Mesendoderm (in vitro differentiated cells): ENCODE data around the gene ENG.

Experiments
- DNase-seq: peaks from one replicate; pipeline ENCODE4 v3.0.0; 2013
- H2AK5ac ChIP-seq: 2 replicates; pipeline ENCODE4 v1.6.1; 2013; ENCODE audit warnings: low read length, inconsistent platforms
- H2BK120ac ChIP-seq: 2 replicates; pipeline ENCODE4 v1.6.1; 2013; ENCODE audit warnings: low read depth, mild to moderate bottlenecking, low read length, moderate library complexity, mixed read lengths
- H2BK15ac ChIP-seq: replicated peaks from 2 replicates; pipeline ENCODE4 v1.6.1; 2013; ENCODE audit warnings: low read depth, mild to moderate bottlenecking, moderate library complexity
- H2BK5ac ChIP-seq: 2 replicates; pipeline ENCODE4 v1.6.1; 2013; ENCODE audit warnings: low read length, inconsistent platforms
- H3K18ac ChIP-seq: 2 replicates; pipeline ENCODE4 v1.6.1; 2013; ENCODE audit warnings: mild to moderate bottlenecking, low read length, mixed read lengths
- H3K23ac ChIP-seq: one replicate; pipeline ENCODE4 v1.6.1; 2013; ENCODE audit warnings: low read length
- H3K27ac ChIP-seq: 2 replicates; pipeline ENCODE4 v1.5.1; 2013; ENCODE audit warnings: low read depth, mild to moderate bottlenecking, inconsistent platforms, low read length, moderate library complexity
- H3K27me3 ChIP-seq: 2 replicates; pipeline ENCODE4 v1.6.1; 2013; ENCODE audit warnings: low read length, control low read depth, mild to moderate bottlenecking, inconsistent platforms; ENCODE audit not compliant: insufficient read depth, poor library complexity
- H3K36me3 ChIP-seq: 2 replicates; pipeline ENCODE4 v1.6.1; 2013; ENCODE audit warnings: low read length, inconsistent platforms; ENCODE audit not compliant: control insufficient read depth, insufficient read depth
- H3K4ac ChIP-seq: one replicate; pipeline ENCODE4 v1.6.1; 2013; ENCODE audit warnings: low read depth, mild to moderate bottlenecking, low read length, moderate library complexity
- H3K4me1 ChIP-seq: 2 replicates; pipeline ENCODE4 v1.6.1; 2013; ENCODE audit warnings: low read depth, low read length, inconsistent platforms; ENCODE audit not compliant: control insufficient read depth
- H3K4me2 ChIP-seq: 2 replicates; pipeline ENCODE4 v1.6.1; 2013; ENCODE audit warnings: low read length
- H3K4me3 ChIP-seq: 2 replicates; pipeline ENCODE4 v1.5.1; 2013; ENCODE audit warnings: mild to moderate bottlenecking, low read length
- H3K56ac ChIP-seq: one replicate; pipeline ENCODE4 v1.6.1; 2013; ENCODE audit warnings: low read length
- H3K79me1 ChIP-seq: 2 replicates; pipeline ENCODE4 v1.6.1; 2013; ENCODE audit warnings: low read length, inconsistent platforms
- H3K79me2 ChIP-seq: 2 replicates; pipeline ENCODE4 v1.6.1; 2013; ENCODE audit warnings: mild to moderate bottlenecking, low read length; ENCODE audit not compliant: control insufficient read depth, insufficient read depth
- H3K9ac ChIP-seq: 2 replicates; pipeline ENCODE4 v1.6.1; 2013; ENCODE audit warnings: low read length, inconsistent platforms
- H4K5ac ChIP-seq: one replicate; pipeline ENCODE4 v1.6.1; 2013; ENCODE audit warnings: low read length
- H4K8ac ChIP-seq: one replicate; pipeline ENCODE4 v1.6.1; 2013; ENCODE audit warnings: low read depth, mild to moderate bottlenecking, control low read depth, low read length, moderate library complexity
- WGBS: extraction: QIAGEN DNeasy Blood & Tissue Kit; methylation state at CpG from one replicate; pipeline ENCODE4 v1.1.7; 2013; ENCODE audit warnings: low lambda C conversion rate, missing lambda C conversion rate; ENCODE audit not compliant: insufficient coverage; ENCODE audit errors: extremely low coverage; 5-methylcytosine and 5-hydroxymethylcytosine counted together

The ENG gene

DNA sequence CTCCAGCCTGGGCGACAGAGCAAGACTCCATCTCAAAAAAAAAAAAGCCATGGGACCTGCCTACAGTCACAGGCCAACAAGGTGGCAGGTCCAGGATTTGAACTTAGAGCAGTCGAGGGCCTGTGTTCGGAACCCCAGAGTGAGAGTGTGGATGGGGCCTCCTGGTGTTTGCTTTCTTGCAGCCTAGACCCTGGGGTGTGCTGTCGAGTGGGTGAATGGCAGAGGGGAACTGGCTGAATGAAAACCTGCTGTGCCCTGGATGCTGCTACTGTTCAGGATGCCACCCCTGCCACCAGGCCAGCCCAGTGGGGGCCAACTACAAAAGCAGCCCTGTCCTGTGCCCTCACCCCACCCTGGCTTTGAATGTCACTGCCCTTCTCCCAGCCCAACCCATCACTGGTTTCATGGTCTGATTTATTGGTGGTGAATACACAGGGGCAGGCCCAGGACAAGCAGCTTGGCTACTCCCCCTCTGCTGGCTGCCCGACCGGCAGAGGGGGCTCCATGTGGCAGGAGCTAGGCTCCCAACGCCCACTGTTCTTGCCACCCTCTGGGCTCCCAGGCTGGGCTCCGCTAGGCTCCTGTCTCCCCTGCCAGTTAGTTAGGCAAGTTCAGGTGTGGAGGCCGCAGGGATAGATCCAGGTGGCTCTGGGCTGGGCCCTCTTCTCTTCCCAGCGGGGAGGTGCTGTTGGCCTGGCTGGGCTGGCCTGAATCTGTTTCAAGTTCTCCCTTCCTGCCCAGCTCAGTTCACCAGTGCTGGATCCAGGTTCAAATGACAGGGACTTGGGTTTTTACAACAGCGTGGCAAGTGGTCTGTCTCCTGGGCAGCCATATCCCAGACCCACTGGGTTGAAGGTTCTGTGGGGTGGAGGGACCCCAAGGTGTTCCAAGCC, 39.6 kb downstream of the ENG start:
- Histone ChIP-seq H3K36me3 (peaks cover 7% of the 10 kb centered on the region), H4K5ac (no peak overlapping the region), H3K9ac (no peak overlapping the region), H2AK5ac (no peak overlapping the region), H2BK120ac (no peak overlapping the region), H2BK15ac (no peak overlapping the region), H3K23ac (no peak overlapping the region), H3K4me3 (no peak overlapping the region), H3K4ac (no peak overlapping the region), H3K79me2 (no peaks in the 10 kb centered on the region), H4K8ac (no peak overlapping the region), H3K27me3 (no peaks in the 10 kb centered on the region), H2BK5ac (no peak overlapping the region), H3K4me1 (no peaks in the 10 kb centered on the region), H3K18ac (no peak overlapping the region), H3K27ac (no peak overlapping the region), H3K4me2 (no peak overlapping the region), H3K56ac (no peak overlapping the region), H3K79me1 (no peaks in the 10 kb centered on the region)
- no peak for DNase-seq
- WGBS = no CpG with 5 or more reads among the region's 11 CpGs

DNA sequence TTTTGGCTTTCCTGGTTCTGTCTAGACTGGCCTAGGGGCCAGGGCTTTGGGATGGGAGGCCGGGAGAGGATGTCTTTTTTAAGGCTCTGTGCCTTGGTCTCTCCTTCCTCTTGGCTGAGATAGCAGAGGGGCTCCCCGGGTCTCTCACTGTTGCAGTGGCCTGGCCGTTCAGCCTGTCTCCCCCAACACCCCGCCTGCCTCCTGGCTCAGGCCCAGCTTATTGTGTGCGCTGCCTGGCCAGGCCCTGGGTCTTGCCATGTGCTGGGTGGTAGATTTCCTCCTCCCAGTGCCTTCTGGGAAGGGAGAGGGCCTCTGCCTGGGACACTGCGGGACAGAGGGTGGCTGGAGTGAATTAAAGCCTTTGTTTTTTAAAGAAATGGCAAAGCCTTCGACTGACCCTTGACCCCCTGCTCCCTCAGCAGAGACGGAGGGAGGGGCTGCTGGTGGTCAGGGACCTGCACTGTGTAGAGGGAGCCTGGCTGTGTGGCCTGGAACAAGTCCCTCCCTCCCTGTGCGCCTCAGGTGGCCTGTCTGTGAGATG, 40.7 kb downstream of the ENG start:
- Histone ChIP-seq H3K23ac (no peak overlapping the region), H2BK5ac (no peak overlapping the region), H3K4me1 (no peaks in the 10 kb centered on the region), H3K36me3 (peaks cover 7% of the 10 kb centered on the region), H4K5ac (no peak overlapping the region), H3K56ac (no peak overlapping the region), H3K4me3 (no peak overlapping the region), H3K79me2 (no peaks in the 10 kb centered on the region), H4K8ac (no peak overlapping the region), H3K18ac (no peak overlapping the region), H3K27ac (no peak overlapping the region), H2AK5ac (no peak overlapping the region), H3K4ac (no peak overlapping the region), H3K79me1 (no peaks in the 10 kb centered on the region), H2BK15ac (no peak overlapping the region), H3K4me2 (no peak overlapping the region), H3K9ac (no peak overlapping the region), H2BK120ac (no peak overlapping the region), H3K27me3 (no peaks in the 10 kb centered on the region)
- DNase-seq = no peak
- WGBS = no CpG with 5 or more reads among the region's 9 CpGs

DNA sequence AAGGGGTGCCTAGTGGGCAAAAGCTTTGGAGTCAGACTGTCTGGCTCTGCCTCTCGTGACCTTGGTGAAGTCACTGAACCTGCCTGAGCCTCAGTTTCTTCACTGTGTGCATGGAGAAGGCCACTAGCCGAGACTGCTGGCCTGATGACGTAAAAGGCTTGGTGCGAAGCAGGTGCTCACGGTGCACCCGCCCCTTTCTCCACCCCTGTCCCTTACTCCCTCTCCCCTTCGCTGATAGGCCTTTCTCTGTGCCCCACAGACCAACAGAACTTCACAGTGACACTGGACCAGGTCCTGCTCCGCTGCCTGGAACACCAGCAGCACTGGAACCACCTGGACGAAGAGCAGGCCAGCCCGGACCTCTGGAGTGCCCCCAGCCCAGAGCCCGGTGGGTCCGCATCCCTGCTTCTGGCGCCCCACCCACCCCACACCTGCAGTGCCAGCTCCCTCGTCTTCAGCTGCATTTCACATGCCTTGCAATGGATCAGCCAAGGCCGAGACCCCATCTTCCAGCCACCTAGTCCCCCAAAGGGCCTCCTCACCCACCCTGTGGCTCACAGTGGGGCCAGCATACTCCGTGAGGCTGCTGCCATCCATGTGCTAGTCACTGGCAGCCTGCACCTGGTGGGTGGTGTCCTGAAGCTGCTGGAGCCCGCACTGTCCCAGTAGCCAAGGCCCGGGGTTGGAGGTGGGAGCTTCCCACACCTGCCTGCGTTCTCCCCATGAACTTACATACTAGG, 41.4 kb downstream of the ENG start:
- no peak for DNase-seq
- Histone ChIP-seq H3K4me1 (no peaks in the 10 kb centered on the region), H3K56ac (no peak overlapping the region), H3K4me2 (no peak overlapping the region), H3K36me3 (peaks cover 7% of the 10 kb centered on the region), H3K23ac (no peak overlapping the region), H3K9ac (no peak overlapping the region), H3K4ac (no peak overlapping the region), H3K79me2 (no peaks in the 10 kb centered on the region), H4K5ac (no peak overlapping the region), H2BK15ac (no peak overlapping the region), H4K8ac (no peak overlapping the region), H2AK5ac (no peak overlapping the region), H3K27ac (no peak overlapping the region), H2BK120ac (no peak overlapping the region), H3K27me3 (no peaks in the 10 kb centered on the region), H2BK5ac (no peak overlapping the region), H3K18ac (no peak overlapping the region), H3K4me3 (no peak overlapping the region), H3K79me1 (no peaks in the 10 kb centered on the region)
- WGBS = no CpG with 5 or more reads among the region's 19 CpGs

DNA sequence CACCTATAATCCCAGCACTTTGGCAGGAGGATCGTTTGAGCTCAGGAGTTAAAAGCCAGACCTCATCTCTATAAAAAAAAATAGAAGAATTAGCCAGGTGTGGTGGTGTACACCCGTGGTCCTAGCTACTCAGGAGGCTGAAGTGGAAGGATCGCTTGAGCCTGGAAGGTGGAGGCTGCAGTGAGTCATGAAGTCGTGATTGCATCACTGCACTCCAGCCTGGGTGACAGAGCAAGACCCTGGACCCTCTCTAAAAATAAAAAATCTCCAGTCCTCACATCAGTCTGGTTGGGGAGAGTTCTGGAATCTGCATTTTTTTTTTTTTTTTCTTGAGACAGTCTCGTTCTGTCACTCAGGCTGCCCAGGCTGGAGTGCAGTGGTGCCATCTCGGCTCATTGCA, 42.4 kb downstream of the ENG start:
- no CpG with 5 or more reads among the region's 6 CpGs for WGBS
- H4K8ac ChIP-seq = no peak overlapping the region

DNA sequence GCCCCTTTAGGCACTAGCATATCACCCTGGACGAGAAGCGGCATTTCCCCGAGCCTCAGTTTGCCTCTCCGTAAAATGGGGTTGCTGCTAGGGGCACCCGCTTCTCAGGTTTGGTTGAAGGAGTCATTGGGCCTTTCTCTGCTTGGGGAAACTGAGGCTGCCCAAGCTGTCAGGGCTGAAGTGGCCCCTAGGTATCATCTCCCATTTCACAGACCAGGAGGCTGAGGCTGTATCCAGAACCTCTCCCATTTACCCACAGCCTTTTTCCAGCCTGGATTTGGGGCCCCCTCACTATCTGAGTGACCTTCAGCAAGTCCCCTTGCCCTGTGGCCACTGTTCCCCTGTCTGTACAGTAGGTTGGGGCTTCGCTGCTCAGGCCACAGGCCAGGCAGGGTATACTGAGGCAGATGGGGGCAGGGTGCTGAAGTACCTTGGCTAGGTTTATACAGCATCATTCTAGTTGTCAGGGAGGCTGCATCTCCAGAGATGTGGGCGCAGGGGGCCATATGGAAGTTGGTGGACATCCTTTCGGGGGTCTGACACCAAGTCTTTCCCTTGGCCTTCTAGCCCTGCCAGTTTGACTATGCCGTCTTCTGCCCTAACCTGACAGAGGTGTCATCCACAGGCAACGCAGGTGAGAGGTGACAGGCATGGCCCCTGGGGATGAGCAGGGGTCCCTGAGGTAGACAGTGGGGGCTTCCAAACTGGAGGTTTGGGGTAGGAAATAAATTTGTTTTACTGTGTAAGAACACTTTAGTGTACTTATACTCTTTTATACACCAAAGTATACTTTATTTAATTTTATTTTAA, 43.9 kb downstream of the ENG start:
- no peak overlapping the region for H3K27ac ChIP-seq
- no peak overlapping the region for H4K5ac ChIP-seq
- no peak overlapping the region for H3K18ac ChIP-seq
- H3K4me1 ChIP-seq = no peaks in the 10 kb centered on the region
- H3K79me2 ChIP-seq = no peaks in the 10 kb centered on the region
- H3K27me3 ChIP-seq = no peaks in the 10 kb centered on the region
- H3K4ac ChIP-seq = no peak overlapping the region
- no peak overlapping the region for H2BK5ac ChIP-seq
- no peak overlapping the region for H2AK5ac ChIP-seq
- peaks cover 7% of the 10 kb centered on the region for H3K36me3 ChIP-seq
- no peak overlapping the region for H3K4me2 ChIP-seq
- no peak overlapping the region for H4K8ac ChIP-seq
- H3K9ac ChIP-seq = peak overlapping the region; percentile 56
- no peak overlapping the region for H2BK120ac ChIP-seq
- no peak overlapping the region for H3K56ac ChIP-seq
- no peak overlapping the region for H3K23ac ChIP-seq
- no peaks in the 10 kb centered on the region for H3K79me1 ChIP-seq
- H2BK15ac ChIP-seq = no peak overlapping the region
- H3K4me3 ChIP-seq = no peak overlapping the region
- no peak for DNase-seq
- WGBS = no CpG with 5 or more reads among the region's 10 CpGs

More for the DNA sequence above, 42.4 kb downstream of the ENG start:
- Histone ChIP-seq H3K79me2 (no peaks in the 10 kb centered on the region), H3K79me1 (no peaks in the 10 kb centered on the region), H2BK120ac (no peak overlapping the region), H3K4me2 (no peak overlapping the region), H3K27me3 (no peaks in the 10 kb centered on the region), H3K9ac (no peak overlapping the region), H2BK15ac (no peak overlapping the region), H4K5ac (no peak overlapping the region), H3K56ac (no peak overlapping the region), H2AK5ac (no peak overlapping the region), H3K27ac (no peak overlapping the region), H3K4me1 (no peaks in the 10 kb centered on the region), H3K23ac (no peak overlapping the region), H3K4ac (no peak overlapping the region), H2BK5ac (no peak overlapping the region), H3K18ac (no peak overlapping the region), H3K36me3 (peaks cover 7% of the 10 kb centered on the region), H3K4me3 (no peak overlapping the region)
- no peak for DNase-seq
